GM23338 (cell line): ENCODE results near the gene SAMD11.

Experiments
- CREB1 ChIP-seq: fragments of 250-450 bp; sonication (Bioruptor Pico); IDR thresholded peaks from 2 replicates; pipeline ENCODE4 v1.5.0; 2020; ENCODE audit warnings: low read depth, mild to moderate bottlenecking, moderate library complexity
- EZH2 ChIP-seq: fragments of 200-600 bp; sonication (generic); IDR thresholded peaks from one replicate; pipeline ENCODE4 v1.8.0; 2017; ENCODE audit warnings: antibody characterized with exemption, mild to moderate bottlenecking, low read depth; ENCODE audit not compliant: unreplicated experiment
- EZH2phosphoT487 ChIP-seq: fragments of 200-600 bp; sonication (generic); IDR thresholded peaks from one replicate; pipeline ENCODE4 v1.8.1; 2018; ENCODE audit warnings: antibody characterized with exemption; ENCODE audit not compliant: unreplicated experiment
- JUNB ChIP-seq: IDR thresholded peaks from one replicate; pipeline ENCODE4 v1.6.1; 2016; ENCODE audit warnings: antibody characterized with exemption; ENCODE audit not compliant: unreplicated experiment
- POLR2AphosphoS5 ChIP-seq: IDR thresholded peaks from 2 replicates; pipeline ENCODE4 v1.6.1; 2016; ENCODE audit warnings: antibody characterized with exemption, low read depth
- STAT1 ChIP-seq: IDR thresholded peaks from one replicate; pipeline ENCODE4 v1.6.1; 2016; ENCODE audit warnings: antibody characterized with exemption; ENCODE audit not compliant: unreplicated experiment
- ZNF331 ChIP-seq: fragments of 250-450 bp; sonication (Bioruptor Pico); IDR thresholded peaks from 2 replicates; pipeline ENCODE4 v1.5.0; 2020; ENCODE audit warnings: low read depth, mild to moderate bottlenecking, moderate library complexity
- TF ChIP-seq, protein P1 (sequence below), 2 experiments: fragments of 200-600 bp in 1 of 2; sonication (generic) in 1 of 2; conservative IDR thresholded peaks; 2 replicates each; pipeline versions ENCODE4 v1.5.1 to v1.6.1; 2016 to 2017; ENCODE audit warnings: antibody characterized with exemption in 2 of 2, low read depth in 2 of 2, mild to moderate bottlenecking in 2 of 2, moderate library complexity in 1 of 2
- TF ChIP-seq, protein P2 (sequence below): IDR thresholded peaks from 2 replicates; pipeline ENCODE4 v1.6.1; 2016; ENCODE audit warnings: antibody characterized with exemption
- TF ChIP-seq, protein P3 (sequence below): IDR thresholded peaks from one replicate; pipeline ENCODE4 v1.6.1; 2018; ENCODE audit warnings: antibody characterized with exemption; ENCODE audit not compliant: unreplicated experiment

DNA sequence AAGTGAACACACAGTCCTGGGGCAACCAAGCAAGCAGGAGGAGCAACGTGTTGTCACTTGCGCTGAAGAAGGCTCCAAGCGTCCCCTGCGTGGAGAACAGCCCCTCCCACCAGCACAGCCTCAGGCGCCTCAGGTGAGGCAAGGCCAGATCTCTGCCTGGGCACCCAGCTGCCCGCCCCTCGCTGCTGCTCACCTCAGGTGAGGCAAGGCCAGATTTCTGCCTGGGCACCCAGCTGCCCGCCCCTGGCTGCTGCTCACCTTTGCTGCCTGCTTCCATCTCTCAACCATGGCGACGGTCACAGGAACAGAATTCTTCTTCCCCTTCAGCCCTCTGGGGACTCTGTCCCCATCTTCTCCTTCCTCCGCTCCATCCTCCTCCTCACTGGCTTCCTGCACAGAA lies 32.9 kb downstream of the SAMD11 start:
- TF ChIP-seq, protein P1, sequence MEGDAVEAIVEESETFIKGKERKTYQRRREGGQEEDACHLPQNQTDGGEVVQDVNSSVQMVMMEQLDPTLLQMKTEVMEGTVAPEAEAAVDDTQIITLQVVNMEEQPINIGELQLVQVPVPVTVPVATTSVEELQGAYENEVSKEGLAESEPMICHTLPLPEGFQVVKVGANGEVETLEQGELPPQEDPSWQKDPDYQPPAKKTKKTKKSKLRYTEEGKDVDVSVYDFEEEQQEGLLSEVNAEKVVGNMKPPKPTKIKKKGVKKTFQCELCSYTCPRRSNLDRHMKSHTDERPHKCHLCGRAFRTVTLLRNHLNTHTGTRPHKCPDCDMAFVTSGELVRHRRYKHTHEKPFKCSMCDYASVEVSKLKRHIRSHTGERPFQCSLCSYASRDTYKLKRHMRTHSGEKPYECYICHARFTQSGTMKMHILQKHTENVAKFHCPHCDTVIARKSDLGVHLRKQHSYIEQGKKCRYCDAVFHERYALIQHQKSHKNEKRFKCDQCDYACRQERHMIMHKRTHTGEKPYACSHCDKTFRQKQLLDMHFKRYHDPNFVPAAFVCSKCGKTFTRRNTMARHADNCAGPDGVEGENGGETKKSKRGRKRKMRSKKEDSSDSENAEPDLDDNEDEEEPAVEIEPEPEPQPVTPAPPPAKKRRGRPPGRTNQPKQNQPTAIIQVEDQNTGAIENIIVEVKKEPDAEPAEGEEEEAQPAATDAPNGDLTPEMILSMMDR (conservative IDR thresholded peaks at IDR 0.05; ENCODE audit: low read depth in 2 of 2) = no peak
- TF ChIP-seq JUNB = no peak
- TF ChIP-seq POLR2AphosphoS5 = no peak
- no peak for TF ChIP-seq EZH2
- no peak for TF ChIP-seq STAT1
- no peak for TF ChIP-seq EZH2phosphoT487
- TF ChIP-seq, protein P2, sequence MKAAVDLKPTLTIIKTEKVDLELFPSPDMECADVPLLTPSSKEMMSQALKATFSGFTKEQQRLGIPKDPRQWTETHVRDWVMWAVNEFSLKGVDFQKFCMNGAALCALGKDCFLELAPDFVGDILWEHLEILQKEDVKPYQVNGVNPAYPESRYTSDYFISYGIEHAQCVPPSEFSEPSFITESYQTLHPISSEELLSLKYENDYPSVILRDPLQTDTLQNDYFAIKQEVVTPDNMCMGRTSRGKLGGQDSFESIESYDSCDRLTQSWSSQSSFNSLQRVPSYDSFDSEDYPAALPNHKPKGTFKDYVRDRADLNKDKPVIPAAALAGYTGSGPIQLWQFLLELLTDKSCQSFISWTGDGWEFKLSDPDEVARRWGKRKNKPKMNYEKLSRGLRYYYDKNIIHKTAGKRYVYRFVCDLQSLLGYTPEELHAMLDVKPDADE = no peak
- no peak for TF ChIP-seq CREB1 (CRISPR knock-in tag)
- TF ChIP-seq, protein P3, sequence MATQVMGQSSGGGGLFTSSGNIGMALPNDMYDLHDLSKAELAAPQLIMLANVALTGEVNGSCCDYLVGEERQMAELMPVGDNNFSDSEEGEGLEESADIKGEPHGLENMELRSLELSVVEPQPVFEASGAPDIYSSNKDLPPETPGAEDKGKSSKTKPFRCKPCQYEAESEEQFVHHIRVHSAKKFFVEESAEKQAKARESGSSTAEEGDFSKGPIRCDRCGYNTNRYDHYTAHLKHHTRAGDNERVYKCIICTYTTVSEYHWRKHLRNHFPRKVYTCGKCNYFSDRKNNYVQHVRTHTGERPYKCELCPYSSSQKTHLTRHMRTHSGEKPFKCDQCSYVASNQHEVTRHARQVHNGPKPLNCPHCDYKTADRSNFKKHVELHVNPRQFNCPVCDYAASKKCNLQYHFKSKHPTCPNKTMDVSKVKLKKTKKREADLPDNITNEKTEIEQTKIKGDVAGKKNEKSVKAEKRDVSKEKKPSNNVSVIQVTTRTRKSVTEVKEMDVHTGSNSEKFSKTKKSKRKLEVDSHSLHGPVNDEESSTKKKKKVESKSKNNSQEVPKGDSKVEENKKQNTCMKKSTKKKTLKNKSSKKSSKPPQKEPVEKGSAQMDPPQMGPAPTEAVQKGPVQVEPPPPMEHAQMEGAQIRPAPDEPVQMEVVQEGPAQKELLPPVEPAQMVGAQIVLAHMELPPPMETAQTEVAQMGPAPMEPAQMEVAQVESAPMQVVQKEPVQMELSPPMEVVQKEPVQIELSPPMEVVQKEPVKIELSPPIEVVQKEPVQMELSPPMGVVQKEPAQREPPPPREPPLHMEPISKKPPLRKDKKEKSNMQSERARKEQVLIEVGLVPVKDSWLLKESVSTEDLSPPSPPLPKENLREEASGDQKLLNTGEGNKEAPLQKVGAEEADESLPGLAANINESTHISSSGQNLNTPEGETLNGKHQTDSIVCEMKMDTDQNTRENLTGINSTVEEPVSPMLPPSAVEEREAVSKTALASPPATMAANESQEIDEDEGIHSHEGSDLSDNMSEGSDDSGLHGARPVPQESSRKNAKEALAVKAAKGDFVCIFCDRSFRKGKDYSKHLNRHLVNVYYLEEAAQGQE = no peak
- TF ChIP-seq ZNF331 (CRISPR knock-in tag) = no peak
